Mucosa of stomach (tissue), 1 donor: ENCODE data around the gene SLC22A23.
"Not testable (repeated sequence)": the region's sequence is repeated elsewhere in the genome, so short reads cannot be mapped to it uniquely, and the experiment has no call there.

ENCODE experiments used
- H3K27me3 ChIP-seq: one replicate; pipeline ENCODE4 v1.7.0; 2013; ENCODE audit warnings: mild to moderate bottlenecking, low read length; ENCODE audit not compliant: control insufficient read depth, insufficient read depth
- H3K36me3 ChIP-seq: one replicate; pipeline ENCODE4 v1.7.0; 2013; ENCODE audit warnings: low read length; ENCODE audit not compliant: control insufficient read depth, insufficient read depth
- H3K4me1 ChIP-seq: one replicate; pipeline ENCODE4 v1.7.0; 2013; ENCODE audit warnings: mild to moderate bottlenecking, low read length; ENCODE audit not compliant: control insufficient read depth, insufficient read depth
- H3K4me3 ChIP-seq: one replicate; pipeline ENCODE4 v1.7.0; 2013; ENCODE audit warnings: low read length
- H3K9ac ChIP-seq: one replicate; pipeline ENCODE4 v1.7.0; 2013; ENCODE audit warnings: mild to moderate bottlenecking, low read length, moderate library complexity
- H3K9me3 ChIP-seq: one replicate; pipeline ENCODE4 v1.7.0; 2013; ENCODE audit warnings: mild to moderate bottlenecking, low read length, moderate library complexity; ENCODE audit not compliant: control insufficient read depth
- donor health status: Pancreatic carcinoma.

The SLC22A23 gene

GRCh38 chr6:3381233-3381921, 75.5 kb downstream of the SLC22A23 start:
- Histone ChIP-seq H3K4me1 (peaks cover 95% of the 10 kb centered on the region), H3K9ac (peak overlapping the region; percentile 40), H3K27me3 (no peaks in the 10 kb centered on the region), H3K9me3 (no peaks in the 10 kb centered on the region), H3K4me3 (no peak overlapping the region), H3K36me3 (no peaks in the 10 kb centered on the region)

GRCh38 chr6:3380344-3381232, 76.3 kb downstream of the SLC22A23 start:
- H3K9ac ChIP-seq, result peak overlapping the region; percentile 40
- H3K9me3 ChIP-seq, result no peaks in the 10 kb centered on the region
- no peak overlapping the region for H3K4me3 ChIP-seq
- peaks cover 95% of the 10 kb centered on the region for H3K4me1 ChIP-seq
- H3K27me3 ChIP-seq, result no peaks in the 10 kb centered on the region
- no peaks in the 10 kb centered on the region for H3K36me3 ChIP-seq

GRCh38 chr6:3379482-3380060, 77.3 kb downstream of the SLC22A23 start:
- Histone ChIP-seq H3K36me3 (no peaks in the 10 kb centered on the region), H3K4me1 (peaks cover 92% of the 10 kb centered on the region), H3K9me3 (no peaks in the 10 kb centered on the region), H3K9ac (no peak overlapping the region), H3K4me3 (no peak overlapping the region), H3K27me3 (no peaks in the 10 kb centered on the region)

GRCh38 chr6:3378808-3379207, 78.0 kb downstream of the SLC22A23 start:
- H3K9me3 ChIP-seq, H3K4me3 ChIP-seq, H3K9ac ChIP-seq, H3K27me3 ChIP-seq, H3K36me3 ChIP-seq: not testable (repeated sequence)
- H3K4me1 ChIP-seq, result peaks cover 94% of the 10 kb centered on the region

- H3K9ac ChIP-seq, H3K4me3 ChIP-seq, H3K9me3 ChIP-seq, H3K36me3 ChIP-seq, H3K27me3 ChIP-seq: not testable (repeated sequence)
- H3K4me1 ChIP-seq, result peaks cover 94% of the 10 kb centered on the region
Observed at GRCh38 chr6:3378398-3378782, 78.5 kb downstream of the SLC22A23 start.

GRCh38 chr6:3377536-3378397, 79.1 kb downstream of the SLC22A23 start:
- peaks cover 94% of the 10 kb centered on the region for H3K4me1 ChIP-seq
- no peaks in the 10 kb centered on the region for H3K36me3 ChIP-seq
- H3K4me3 ChIP-seq, result no peak overlapping the region
- H3K27me3 ChIP-seq, result no peaks in the 10 kb centered on the region
- H3K9ac ChIP-seq, result no peak overlapping the region
- no peaks in the 10 kb centered on the region for H3K9me3 ChIP-seq

- Histone ChIP-seq H3K4me3 (no peak overlapping the region), H3K36me3 (no peaks in the 10 kb centered on the region), H3K9me3 (no peaks in the 10 kb centered on the region), H3K9ac (no peak overlapping the region), H3K27me3 (no peaks in the 10 kb centered on the region), H3K4me1 (peaks cover 95% of the 10 kb centered on the region)
Observed at GRCh38 chr6:3376893-3377535, 79.8 kb downstream of the SLC22A23 start.

- Histone ChIP-seq H3K9me3 (no peaks in the 10 kb centered on the region), H3K9ac (no peak overlapping the region), H3K4me1 (peaks cover 95% of the 10 kb centered on the region), H3K36me3 (no peaks in the 10 kb centered on the region), H3K27me3 (no peaks in the 10 kb centered on the region), H3K4me3 (no peak overlapping the region)
Observed at GRCh38 chr6:3376064-3376463, 80.8 kb downstream of the SLC22A23 start.

GRCh38 chr6:3373597-3374203, 83.2 kb downstream of the SLC22A23 start:
- no peak overlapping the region for H3K4me3 ChIP-seq
- no peaks in the 10 kb centered on the region for H3K36me3 ChIP-seq
- no peaks in the 10 kb centered on the region for H3K27me3 ChIP-seq
- no peak overlapping the region for H3K9ac ChIP-seq
- no peaks in the 10 kb centered on the region for H3K9me3 ChIP-seq
- peaks cover 84% of the 10 kb centered on the region for H3K4me1 ChIP-seq

GRCh38 chr6:3372912-3373554, 83.8 kb downstream of the SLC22A23 start:
- Histone ChIP-seq H3K4me1 (peaks cover 79% of the 10 kb centered on the region), H3K9me3 (no peaks in the 10 kb centered on the region), H3K9ac (no peak overlapping the region), H3K4me3 (no peak overlapping the region), H3K27me3 (no peaks in the 10 kb centered on the region), H3K36me3 (no peaks in the 10 kb centered on the region)
